BJ (cell line): ENCODE results near the gene STAT5B. TPM values are rescaled to one million over a fixed set of nuclear protein-coding genes. Genes with fewer than 3 reads are reported as not detected.
"Not testable (repeated sequence)": the region's sequence is repeated elsewhere in the genome, so short reads cannot be mapped to it uniquely, and the experiment has no call there.

ENCODE experiments used
- CTCF ChIA-PET: fragments of 350-600 bp; formaldehyde crosslinking; extraction: SDS; loops from one replicate; lab custom pipeline; 2021; ENCODE audit warnings: antibody characterized with exemption, inconsistent platforms; lab: Yijun Ruan, JAX
- POLR2A ChIA-PET: fragments of 300-600 bp; sonication (Branson Sonifier 250); formaldehyde crosslinking; extraction: SDS; loops from one replicate; lab custom pipeline; 2021; ENCODE audit warnings: antibody characterized with exemption; lab: Charles Lee
- DNase-seq: peaks from one replicate; pipeline ENCODE4 v3.0.0-alpha.2; 2011; ENCODE audit warnings: low read depth
- H3K27me3 ChIP-seq: 2 replicates; pipeline ENCODE4 v1.6.0; 2011; ENCODE audit warnings: low read length; ENCODE audit not compliant: control insufficient read depth, insufficient read depth
- H3K36me3 ChIP-seq: 2 replicates; pipeline ENCODE4 v1.5.1; 2011; ENCODE audit warnings: low read length; ENCODE audit not compliant: control insufficient read depth, insufficient read depth
- H3K4me3 ChIP-seq: 2 replicates; pipeline ENCODE4 v1.5.1; 2011; ENCODE audit warnings: low read depth, mild to moderate bottlenecking, control low read depth, low read length
- polyA plus RNA-seq: library from polyadenylated mRNA; depleted of rRNA; stranded (reverse); fragments of >200 nt; gene quantifications from 2 replicates; pipeline ENCODE4 v1.2.3, GENCODE V29; 2011
- TF ChIP-seq, protein P1 (sequence below): IDR thresholded peaks from 2 replicates; pipeline ENCODE4 v1.5.1; 2011; ENCODE audit warnings: low read depth, mild to moderate bottlenecking, control low read depth, inconsistent platforms, low read length, moderate library complexity; ENCODE audit not compliant: insufficient read depth

The STAT5B gene
- polyA plus RNA-seq, 1 experiment: 37.2 TPM

DNA sequence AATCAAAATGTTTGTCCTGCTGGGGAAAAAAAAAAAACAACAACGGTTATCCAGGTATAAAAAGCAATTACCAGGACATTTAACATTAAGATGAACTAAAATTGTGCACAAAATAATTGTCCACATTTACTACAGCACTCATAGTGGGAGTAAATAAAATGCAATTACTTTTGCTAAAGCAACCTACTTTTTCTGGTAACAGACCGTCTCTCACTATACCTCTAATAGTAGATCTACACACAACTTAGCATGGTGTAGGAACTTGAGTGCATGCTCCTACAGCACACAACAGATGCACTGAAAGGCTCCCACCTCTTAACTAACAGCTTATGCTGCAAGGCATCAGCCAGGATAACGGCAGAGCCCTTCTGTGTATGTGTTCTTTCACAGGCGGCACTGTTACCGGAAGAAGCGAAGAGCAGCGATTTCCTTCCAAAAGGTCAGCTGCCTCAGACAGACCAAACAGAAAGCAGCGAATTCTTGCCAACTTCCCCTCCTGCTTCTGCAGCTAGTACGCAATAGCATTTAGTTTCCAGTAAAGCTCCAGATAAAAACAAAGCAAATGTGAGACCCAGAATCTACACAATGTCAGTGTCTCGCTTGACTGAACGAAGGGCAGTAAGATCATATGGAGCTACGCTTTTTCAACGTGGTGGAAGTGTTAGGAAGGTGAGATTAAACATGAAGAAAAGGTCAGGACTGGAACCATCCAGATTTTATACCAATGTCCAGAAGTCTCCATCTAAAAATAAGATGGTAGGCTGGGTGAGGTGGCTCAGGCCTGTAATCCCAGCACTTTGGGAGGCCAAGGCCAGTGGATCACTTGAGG lies 27.6 kb downstream of the STAT5B start:
- Histone ChIP-seq H3K4me3 (peak overlapping the region; percentile 18; the same call in 1 of the 2 replicates), H3K36me3 (no peaks in the 10 kb centered on the region; the same call in 1 of the 2 replicates), H3K27me3 (no peaks in the 10 kb centered on the region)
- POLR2A ChIA-PET: interaction anchor here (0.8 kb wide), 2 partner anchors 16 to 259 kb away, joined by 4 to 10 read pairs; no protein-coding TSS in a partner anchor
- TF ChIP-seq, protein P1, sequence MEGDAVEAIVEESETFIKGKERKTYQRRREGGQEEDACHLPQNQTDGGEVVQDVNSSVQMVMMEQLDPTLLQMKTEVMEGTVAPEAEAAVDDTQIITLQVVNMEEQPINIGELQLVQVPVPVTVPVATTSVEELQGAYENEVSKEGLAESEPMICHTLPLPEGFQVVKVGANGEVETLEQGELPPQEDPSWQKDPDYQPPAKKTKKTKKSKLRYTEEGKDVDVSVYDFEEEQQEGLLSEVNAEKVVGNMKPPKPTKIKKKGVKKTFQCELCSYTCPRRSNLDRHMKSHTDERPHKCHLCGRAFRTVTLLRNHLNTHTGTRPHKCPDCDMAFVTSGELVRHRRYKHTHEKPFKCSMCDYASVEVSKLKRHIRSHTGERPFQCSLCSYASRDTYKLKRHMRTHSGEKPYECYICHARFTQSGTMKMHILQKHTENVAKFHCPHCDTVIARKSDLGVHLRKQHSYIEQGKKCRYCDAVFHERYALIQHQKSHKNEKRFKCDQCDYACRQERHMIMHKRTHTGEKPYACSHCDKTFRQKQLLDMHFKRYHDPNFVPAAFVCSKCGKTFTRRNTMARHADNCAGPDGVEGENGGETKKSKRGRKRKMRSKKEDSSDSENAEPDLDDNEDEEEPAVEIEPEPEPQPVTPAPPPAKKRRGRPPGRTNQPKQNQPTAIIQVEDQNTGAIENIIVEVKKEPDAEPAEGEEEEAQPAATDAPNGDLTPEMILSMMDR: no peak
- CTCF ChIA-PET: interaction anchor here (0.7 kb wide), 1 partner anchor 279 kb away, joined by 3 read pairs; no protein-coding TSS in a partner anchor
- DNase-seq: no peak

- ChIA-PET POLR2A (interaction anchor here (0.8 kb wide), 1 partner anchor 258 kb away, joined by 10 read pairs; no protein-coding TSS in a partner anchor), CTCF (no interaction called here)
- no peak for DNase-seq
- TF ChIP-seq, protein P1: no peak
- Histone ChIP-seq H3K36me3 (no peaks in the 10 kb centered on the region; the same call in 1 of the 2 replicates), H3K27me3 (no peaks in the 10 kb centered on the region), H3K4me3 (no peak overlapping the region)
Measured at GRCh38 chr17:42247734-42248133, 28.5 kb downstream of the STAT5B start.

DNA sequence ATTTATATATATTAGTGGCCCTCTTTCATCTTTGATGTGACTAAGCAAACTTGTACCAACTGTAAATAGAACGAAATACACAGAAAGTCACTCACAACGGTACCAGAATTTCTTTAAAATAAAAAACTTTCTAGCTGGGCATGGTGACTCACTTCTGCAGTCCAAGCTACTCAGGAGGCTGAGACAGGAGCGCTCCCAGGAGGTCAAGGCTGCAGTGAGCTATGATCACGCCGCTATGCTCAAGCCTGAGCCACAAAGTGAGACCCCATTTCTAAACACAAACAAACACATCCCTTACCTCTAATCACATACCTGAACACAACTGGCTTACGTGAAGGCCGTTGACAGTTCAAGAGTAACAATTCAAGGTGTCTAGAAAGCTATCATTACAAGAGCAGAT lies 29.7 kb downstream of the STAT5B start:
- POLR2A ChIA-PET: no interaction called here
- TF ChIP-seq, protein P1: no peak
- DNase-seq: no peak
- H3K27me3 ChIP-seq: no peaks in the 10 kb centered on the region
- CTCF ChIA-PET: no interaction called here
- no peak overlapping the region for H3K4me3 ChIP-seq
- no peaks in the 10 kb centered on the region; the same call in 1 of the 2 replicates for H3K36me3 ChIP-seq

DNA sequence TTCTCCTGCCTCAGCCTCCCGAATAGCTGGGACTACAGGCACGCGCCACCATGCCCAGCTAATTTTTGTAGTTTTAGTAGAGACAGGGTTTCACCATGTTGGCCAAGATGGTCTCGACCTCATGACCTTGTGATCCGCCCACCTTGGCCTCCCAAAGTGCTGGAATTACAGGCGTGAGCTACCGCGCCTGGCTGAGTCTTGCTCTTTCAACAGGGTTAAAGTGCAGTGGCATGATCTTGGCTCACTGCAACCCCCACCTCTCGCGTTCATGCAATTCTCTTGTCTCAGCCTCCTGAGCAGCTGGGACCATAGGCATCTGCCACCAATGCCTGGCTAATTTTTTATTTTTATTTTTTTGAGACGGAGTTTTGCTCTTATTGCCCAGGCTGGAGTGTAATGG lies 31.0 kb downstream of the STAT5B start:
- CTCF ChIA-PET, H3K36me3 ChIP-seq, DNase-seq, H3K27me3 ChIP-seq, H3K4me3 ChIP-seq, POLR2A ChIA-PET: not testable (repeated sequence)

DNA sequence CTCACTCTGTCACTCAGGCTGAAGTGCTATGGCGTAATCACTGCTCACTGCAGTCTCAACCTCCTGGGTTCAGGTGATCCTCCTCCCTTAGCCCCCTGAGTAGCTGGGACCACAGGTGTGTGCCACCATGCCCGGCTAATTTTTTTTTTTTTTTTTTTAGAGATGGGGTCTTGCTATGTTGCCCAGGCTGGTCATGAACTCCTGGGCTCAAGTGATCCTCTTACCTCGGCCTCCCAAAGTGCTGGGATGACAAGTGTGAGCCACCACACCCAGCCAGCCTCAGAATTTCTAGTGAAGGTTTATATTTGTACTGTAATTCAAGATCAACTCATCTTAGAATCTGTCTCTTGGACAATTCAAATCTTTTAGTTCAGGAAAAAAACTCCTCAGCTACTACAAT lies 32.1 kb downstream of the STAT5B start:
- POLR2A ChIA-PET, H3K27me3 ChIP-seq, CTCF ChIA-PET, H3K4me3 ChIP-seq, DNase-seq, H3K36me3 ChIP-seq: not testable (repeated sequence)

DNA sequence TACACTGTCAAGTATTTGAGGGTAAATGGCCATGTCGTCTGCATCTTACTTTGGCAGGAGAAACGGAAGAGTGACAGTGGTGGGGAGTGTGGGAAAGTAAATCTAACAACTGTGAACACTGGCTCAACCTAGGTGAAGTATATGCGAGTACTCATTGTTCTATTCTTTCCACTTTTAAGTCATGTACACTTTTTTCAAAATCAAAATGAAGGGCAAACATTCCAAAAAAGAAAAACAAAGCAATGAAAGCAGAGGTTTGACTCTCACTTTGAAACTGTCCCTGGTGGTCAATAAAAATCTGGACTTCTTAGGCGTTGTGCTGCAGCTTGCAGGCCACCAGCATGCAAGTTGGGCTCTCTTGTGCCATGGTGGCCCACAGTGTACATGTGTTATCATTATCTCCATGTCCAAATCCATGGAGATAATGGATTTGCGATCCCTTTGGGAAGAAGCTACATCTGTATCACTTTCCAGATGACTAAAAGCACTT lies 32.7 kb downstream of the STAT5B start:
- Histone ChIP-seq H3K27me3 (no peaks in the 10 kb centered on the region), H3K4me3 (no peak overlapping the region), H3K36me3 (no peaks in the 10 kb centered on the region; the same call in none of the 2 replicates)
- ChIA-PET POLR2A (no interaction called here), CTCF (no interaction called here)
- TF ChIP-seq, protein P1: no peak
- DNase-seq: no peak
